HUDEP-2 (cell line): ENCODE measurements around the gene KAT2A.
A peak's percentile ranks its signal among the peaks of the same experiment; 100 is the strongest.

ENCODE experiments used
- DNase-seq, 76 experiments: peaks; one replicate each; lab custom pipeline; 2025; ENCODE audit not compliant: unreplicated experiment in 76 of 76; lab: John Stamatoyannopoulos, UW

KAT2A gene

GRCh38 chr17:42116705-42117396 lies 4.3 kb downstream of the KAT2A start:
- peak in 63 of 76 experiments; percentile 7 to 83 (median 55) for DNase-seq

GRCh38 chr17:42114118-42114517 lies 7.0 kb downstream of the KAT2A start:
- no peak for DNase-seq

GRCh38 chr17:42113293-42114069 lies 7.7 kb downstream of the KAT2A start:
- DNase-seq = no peak

GRCh38 chr17:42112552-42113176 lies 8.5 kb downstream of the KAT2A start, which contains the start of gene DHX58:
Gene DHX58 (minus strand): TSS chr17:42112714. CDS start chr17:42111892, 822 bp downstream.
- DNase-seq = peak in 43 of 76 experiments; percentile 10 to 71 (median 31)

GRCh38 chr17:42111871-42112551 lies 9.2 kb downstream of the KAT2A start:
- peak in 2 of 76 experiments; percentile 51 to 54 for DNase-seq

GRCh38 chr17:42111265-42111636 lies 9.9 kb downstream of the KAT2A start:
- no peak for DNase-seq

- DNase-seq = no peak
Observed at GRCh38 chr17:42110301-42111264, 10.6 kb downstream of the KAT2A start.

- DNase-seq = no peak
Observed at GRCh38 chr17:42109086-42109485, 12.1 kb downstream of the KAT2A start.

- DNase-seq = peak in 72 of 76 experiments; percentile 24 to 92 (median 77)
Observed at GRCh38 chr17:42107597-42108576, 13.3 kb downstream of the KAT2A start.

- no peak for DNase-seq
Observed at GRCh38 chr17:42107124-42107523, 14.0 kb downstream of the KAT2A start.

- no peak for DNase-seq
Observed at GRCh38 chr17:42106009-42106408, 15.2 kb downstream of the KAT2A start.

GRCh38 chr17:42104264-42104663 lies 16.9 kb downstream of the KAT2A start:
- DNase-seq = no peak

- DNase-seq = no peak
Observed at GRCh38 chr17:42103221-42103954, 17.8 kb downstream of the KAT2A start.

GRCh38 chr17:42101513-42102292 lies 19.5 kb downstream of the KAT2A start:
- DNase-seq = peak in 67 of 76 experiments; percentile 7 to 85 (median 54)

- DNase-seq = no peak
Observed at GRCh38 chr17:42098730-42099399, 22.3 kb downstream of the KAT2A start.
